Liver (tissue), 9 donors: Measurements from ENCODE around the gene PRMT2. TPM values are rescaled to one million over a fixed set of nuclear protein-coding genes. Genes with fewer than 3 reads are reported as not detected.

Experiments used
- DNase-seq: peaks from one replicate; pipeline ENCODE4 v3.0.0-alpha.2; 2017; ENCODE audit warnings: low spot score
- H3K27ac ChIP-seq, 2 donors: one replicate each; pipeline ENCODE4 v1.7.0; 2013; ENCODE audit warnings: inconsistent platforms in 2 of 2, low read length in 2 of 2, control low read depth in 1 of 2, low read depth in 1 of 2, mild to moderate bottlenecking in 1 of 2
- H3K27me3 ChIP-seq, 4 donors: one replicate each; pipeline versions ENCODE4 v1.6.1 to v1.7.0; 2013; ENCODE audit warnings: low read length in 3 of 4, inconsistent platforms in 1 of 4, mild to moderate bottlenecking in 1 of 4, moderate library complexity in 1 of 4; ENCODE audit not compliant: control insufficient read depth in 4 of 4, insufficient read depth in 4 of 4
- H3K36me3 ChIP-seq, 4 donors: one replicate each; pipeline versions ENCODE4 v1.6.1 to v1.7.0; 2013; ENCODE audit warnings: low read length in 3 of 4, mild to moderate bottlenecking in 3 of 4, low read depth in 1 of 4, moderate library complexity in 1 of 4; ENCODE audit not compliant: control insufficient read depth in 4 of 4, insufficient read depth in 3 of 4
- H3K4me1 ChIP-seq, 4 donors: one replicate each; pipeline versions ENCODE4 v1.6.1 to v1.7.0; 2013; ENCODE audit warnings: low read length in 3 of 4, mild to moderate bottlenecking in 3 of 4, moderate library complexity in 1 of 4; ENCODE audit not compliant: control insufficient read depth in 4 of 4, insufficient read depth in 4 of 4
- H3K4me3 ChIP-seq, 3 donors: one replicate each; pipeline versions ENCODE4 v1.6.1 to v1.7.0; 2013; ENCODE audit warnings: low read length in 3 of 3, control low read depth in 1 of 3, low read depth in 1 of 3, mild to moderate bottlenecking in 1 of 3
- H3K9ac ChIP-seq, 2 donors: one replicate each; pipeline ENCODE4 v1.7.0; 2013; ENCODE audit warnings: low read length in 2 of 2, mild to moderate bottlenecking in 2 of 2, moderate library complexity in 2 of 2, control low read depth in 1 of 2, low read depth in 1 of 2
- H3K9me3 ChIP-seq, 4 donors: one replicate each; pipeline versions ENCODE4 v1.6.1 to v1.7.0; 2013; ENCODE audit warnings: low read length in 3 of 4; ENCODE audit not compliant: control insufficient read depth in 4 of 4
- CTCF ChIP-seq: fragments of 150-350 bp; IDR thresholded peaks from 2 replicates; pipeline ENCODE4 v1.5.1; 2017; ENCODE audit warnings: improper control_type of control experiment, low read depth, low read length; ENCODE audit not compliant: missing input control
- FOXA1 ChIP-seq: IDR thresholded peaks from 2 replicates; pipeline ENCODE4 v1.6.1; 2016; ENCODE audit warnings: antibody characterized with exemption
- GABPA ChIP-seq, 2 donors: IDR thresholded peaks in 1 of 2; conservative IDR thresholded peaks in 1 of 2; 2 replicates each; pipeline ENCODE4 v1.6.1; 2016; ENCODE audit warnings: antibody characterized with exemption in 2 of 2, mild to moderate bottlenecking in 1 of 2, moderate library complexity in 1 of 2
- JUND ChIP-seq, 2 donors: IDR thresholded peaks; 2 replicates each; pipeline ENCODE4 v1.6.1; 2016; ENCODE audit warnings: antibody characterized with exemption in 2 of 2
- NR2F2 ChIP-seq: IDR thresholded peaks from 2 replicates; pipeline ENCODE4 v1.6.1; 2016; ENCODE audit warnings: antibody characterized with exemption
- TAF1 ChIP-seq: conservative IDR thresholded peaks from 2 replicates; pipeline ENCODE4 v1.6.1; 2016; ENCODE audit warnings: antibody characterized with exemption, mild to moderate bottlenecking
- YY1 ChIP-seq: IDR thresholded peaks from 2 replicates; pipeline ENCODE4 v1.6.1; 2016; ENCODE audit warnings: antibody characterized with exemption, mild to moderate bottlenecking
- ZBTB33 ChIP-seq: IDR thresholded peaks from 2 replicates; pipeline ENCODE4 v1.6.1; 2016; ENCODE audit warnings: antibody characterized with exemption
- WGBS: extraction: QIAGEN DNeasy Blood & Tissue Kit; methylation state at CpG from one replicate; pipeline ENCODE4 v1.1.7; 2013; 5-methylcytosine and 5-hydroxymethylcytosine counted together
- polyA plus RNA-seq, 2 donors: library from polyadenylated mRNA; stranded (reverse) in 1 of 2; unstranded in 1 of 2; fragments of 200-250 nt in 1 of 2; fragments of >200 nt in 1 of 2; fragmentation: Nextera tagmentation in 1 of 2; extraction: Ambion mirVana in 1 of 2; gene quantifications; one replicate each; pipeline versions ENCODE4 v1.2.1 to v1.2.3, GENCODE V29; 2013 to 2015
- total RNA-seq, 2 donors: library from RNA; depleted of rRNA; stranded (reverse); fragments of >200 nt; gene quantifications; one replicate each; pipeline ENCODE4 v1.2.3, GENCODE V29; 2014
- donor health status: healthy.
- donor health status: healthy.
- donor health status: healthy.
- donor health status: healthy.
- donor health status: healthy.

PRMT2 gene
- total and polyA plus RNA-seq, 4 donors = 17.9 to 29.2 (median 23.2) TPM

GRCh38 chr21:46597896-46598343 lies 37.6 kb upstream of the PRMT2 start:
- WGBS = 90% methylated on average over 20 of the region's 20 CpGs
- Histone ChIP-seq H3K4me1 (peaks cover 0 to 6% (median 0%) of the 10 kb centered on the region in 4 donors), H3K4me3 (no peak overlapping the region), H3K9me3 (peaks cover 0 to 11% (median 8%) of the 10 kb centered on the region in 4 donors), H3K27me3 (peaks cover 0 to 3% (median 0%) of the 10 kb centered on the region in 4 donors), H3K36me3 (no peaks in the 10 kb centered on the region), H3K27ac (no peak overlapping the region), H3K9ac (no peak overlapping the region)
- no peak for DNase-seq
- TF ChIP-seq TAF1 (no peak), NR2F2 (no peak), CTCF (no peak), ZBTB33 (no peak), JUND (IDR thresholded peaks at IDR 0.05) (no peak)

GRCh38 chr21:46598581-46599572 lies 36.6 kb upstream of the PRMT2 start:
- peaks cover 0 to 6% (median 0%) of the 10 kb centered on the region in 4 donors for H3K4me1 ChIP-seq
- no peak overlapping the region for H3K27ac ChIP-seq
- TF ChIP-seq NR2F2 (peak; percentile 69), CTCF (no peak)
- no peak overlapping the region for H3K4me3 ChIP-seq
- peaks cover 0 to 3% (median 0%) of the 10 kb centered on the region in 4 donors for H3K27me3 ChIP-seq
- no peaks in the 10 kb centered on the region for H3K36me3 ChIP-seq
- no peak overlapping the region for H3K9ac ChIP-seq
- peaks cover 0 to 11% (median 6%) of the 10 kb centered on the region in 4 donors for H3K9me3 ChIP-seq
- no peak for DNase-seq
- WGBS = 83% methylated on average over 38 of the region's 38 CpGs

- WGBS = 68% methylated on average over 5 of the region's 5 CpGs
- no peak for DNase-seq
- TF ChIP-seq GABPA (IDR thresholded peaks at IDR 0.05 in 1 of 2, conservative IDR thresholded peaks at IDR 0.05 in 1 of 2) (no peak), ZBTB33 (no peak), YY1 (no peak), FOXA1 (no peak), CTCF (no peak)
Measured at GRCh38 chr21:46600305-46600704, 35.2 kb upstream of the PRMT2 start.

More at GRCh38 chr21:46600305-46600704, 35.2 kb upstream of the PRMT2 start:
- Histone ChIP-seq H3K27me3 (peaks cover 0 to 3% (median 0%) of the 10 kb centered on the region in 4 donors), H3K4me3 (no peak overlapping the region), H3K9ac (no peak overlapping the region), H3K36me3 (no peaks in the 10 kb centered on the region), H3K4me1 (peaks cover 0 to 6% (median 0%) of the 10 kb centered on the region in 4 donors), H3K27ac (no peak overlapping the region), H3K9me3 (no peaks in the 10 kb centered on the region)
